Body of pancreas (tissue), 4 donors: Measurements from ENCODE around the gene COL7A1. TPM values are rescaled to one million over a fixed set of nuclear protein-coding genes. Genes with fewer than 3 reads are reported as not detected.

Experiments
- ATAC-seq: fragments of 150-250 bp; one replicate; pipeline ENCODE4 v1.9.1; 2016
- DNase-seq, 4 donors: peaks; one replicate each; pipeline ENCODE4 v3.0.0-alpha.2; 2019
- H3K27ac ChIP-seq, 4 donors: fragments of 200-600 bp; sonication (generic); 1 replicate in 3 of 4; 2 replicates in 1 of 4; pipeline versions ENCODE4 v1.5.1 to v1.6.1; 2016 to 2019; ENCODE audit warnings: mild to moderate bottlenecking in 1 of 4, mixed read lengths in 1 of 4, moderate library complexity in 1 of 4
- H3K27me3 ChIP-seq, 2 donors: fragments of 200-600 bp; sonication (generic); one replicate each; pipeline ENCODE4 v1.6.0; 2016; ENCODE audit warnings: mild to moderate bottlenecking in 1 of 2
- H3K36me3 ChIP-seq, 2 donors: fragments of 200-600 bp; sonication (generic); replicated peaks in 1 of 2; 2 replicates each; pipeline ENCODE4 v1.5.1; 2016; ENCODE audit warnings: low read depth in 2 of 2; ENCODE audit not compliant: insufficient read depth in 1 of 2
- H3K4me1 ChIP-seq: fragments of 200-600 bp; sonication (generic); one replicate; pipeline ENCODE4 v1.6.0; 2016
- H3K4me3 ChIP-seq, 2 donors: fragments of 200-600 bp; sonication (generic); 1 replicate in 1 of 2; 2 replicates in 1 of 2; pipeline ENCODE4 v1.5.1; 2016 to 2019
- H3K9me3 ChIP-seq, 3 donors: fragments of 200-600 bp; sonication (generic); 1 replicate in 2 of 3; 2 replicates in 1 of 3; pipeline ENCODE4 v1.5.1; 2016
- CTCF ChIP-seq, 7 experiments: fragments of 450-650 bp in 4 of 7; fragments of 200-600 bp in 3 of 7; sonication (generic) in 3 of 7; IDR thresholded peaks; one replicate each; pipeline ENCODE4 v1.5.1; 2016 to 2019; ENCODE audit warnings: antibody characterized with exemption in 7 of 7
- POLR2A ChIP-seq, 3 donors: fragments of 450-650 bp; IDR thresholded peaks; one replicate each; pipeline ENCODE4 v1.6.1; 2016; ENCODE audit warnings: antibody characterized with exemption in 3 of 3, mild to moderate bottlenecking in 2 of 3
- WGBS, 2 donors: methylation state at CpG; one replicate each; pipeline ENCODE4 v1.1.5; 2017; 5-methylcytosine and 5-hydroxymethylcytosine counted together
- intact Hi-C: fragments of 100-400 bp; cut with DNase I; formaldehyde crosslinking; loops from one replicate; pipeline ENCODE4 v1.15.1; 2023
- total RNA-seq, 2 donors: library from RNA; depleted of rRNA; stranded (reverse); fragments of >200 nt; gene quantifications; one replicate each; pipeline ENCODE4 v1.1.0, GENCODE V29; 2016

Gene COL7A1
- total RNA-seq, 2 donors from 2014 or later, result 0.52 to 2.3 TPM

DNA sequence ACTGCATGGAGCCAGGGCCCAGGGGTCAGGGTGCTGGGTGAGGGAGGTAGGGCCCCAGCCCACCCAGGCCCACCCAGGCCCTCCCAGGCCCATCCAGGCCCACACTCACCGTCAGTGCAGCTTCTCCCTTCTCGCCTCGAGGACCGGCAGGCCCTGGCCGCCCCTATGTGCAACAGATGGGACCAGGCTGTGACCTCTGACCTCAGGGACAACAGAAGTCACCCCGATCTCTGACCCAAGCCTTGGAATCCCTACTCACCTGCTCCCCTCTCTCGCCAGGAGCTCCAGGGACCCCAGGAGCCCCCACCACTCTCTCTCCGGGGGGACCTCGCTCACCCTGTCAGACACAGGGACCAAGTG lies 28.7 kb downstream of the COL7A1 start:
- Histone ChIP-seq H3K27ac (no peak overlapping the region), H3K36me3 (no peaks in the 10 kb centered on the region), H3K4me1 (no peaks in the 10 kb centered on the region), H3K27me3 (no peaks in the 10 kb centered on the region), H3K9me3 (no peaks in the 10 kb centered on the region), H3K4me3 (no peak overlapping the region)
- DNase-seq (no peak), ATAC-seq (no peak)
- 87 to 89% methylated on average over 7 to 8 of the region's 9 CpGs for WGBS, 2 donors
- TF ChIP-seq CTCF (IDR thresholded peaks at IDR 0.05) (no peak), POLR2A (IDR thresholded peaks at IDR 0.05) (no peak)
- intact Hi-C loops, result no loop called here

DNA sequence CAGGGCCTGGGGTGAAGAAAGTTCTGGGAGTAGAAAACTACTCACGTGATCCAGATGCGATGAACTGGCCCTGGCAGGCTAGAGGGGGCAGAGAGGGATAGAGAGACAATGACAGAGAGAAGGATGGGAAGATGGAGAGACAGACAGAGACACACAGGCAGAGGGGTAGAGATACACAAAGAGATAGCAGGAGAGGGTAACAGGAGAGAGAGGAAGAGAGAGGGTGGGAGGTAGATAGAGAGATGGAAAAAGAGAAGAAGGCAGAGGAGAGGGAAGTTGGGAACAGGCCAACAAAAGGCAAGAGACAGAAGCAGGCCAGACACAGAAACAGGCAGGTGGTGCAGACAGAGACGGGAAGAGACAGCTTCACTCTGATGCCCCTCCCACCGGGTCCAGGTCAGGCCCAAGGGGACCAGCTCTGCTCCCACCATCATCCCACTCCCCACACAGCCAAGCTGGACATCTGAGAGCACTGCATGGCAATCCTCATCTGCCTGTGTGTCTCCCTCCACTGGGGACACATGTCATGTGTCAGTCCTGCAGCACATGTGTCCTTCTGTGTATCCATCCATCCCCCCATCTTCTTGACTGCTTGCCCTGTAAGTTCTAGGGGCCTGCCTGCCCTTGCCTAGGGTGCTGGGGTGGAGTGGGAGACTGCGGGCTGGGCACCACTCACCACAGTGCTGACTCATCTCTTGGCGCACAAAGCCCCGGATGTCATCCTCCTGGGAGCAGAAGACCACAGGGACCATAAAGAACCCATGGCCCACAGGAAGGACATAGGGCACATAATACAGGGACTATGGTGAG lies 29.3 kb downstream of the COL7A1 start:
- H3K27ac ChIP-seq, result no peak overlapping the region
- WGBS, 2 donors, result 55 to 71% methylated on average over 7 of the region's 7 CpGs
- H3K4me1 ChIP-seq, result peaks cover 3% of the 10 kb centered on the region
- no peaks in the 10 kb centered on the region for H3K9me3 ChIP-seq
- H3K4me3 ChIP-seq, result no peak overlapping the region
- no peak for TF ChIP-seq POLR2A (IDR thresholded peaks at IDR 0.05)
- no peak for TF ChIP-seq CTCF (IDR thresholded peaks at IDR 0.05)
- intact Hi-C loops, result no loop called here
- no peaks in the 10 kb centered on the region for H3K36me3 ChIP-seq
- DNase-seq (no peak), ATAC-seq (no peak)
- no peaks in the 10 kb centered on the region for H3K27me3 ChIP-seq

DNA sequence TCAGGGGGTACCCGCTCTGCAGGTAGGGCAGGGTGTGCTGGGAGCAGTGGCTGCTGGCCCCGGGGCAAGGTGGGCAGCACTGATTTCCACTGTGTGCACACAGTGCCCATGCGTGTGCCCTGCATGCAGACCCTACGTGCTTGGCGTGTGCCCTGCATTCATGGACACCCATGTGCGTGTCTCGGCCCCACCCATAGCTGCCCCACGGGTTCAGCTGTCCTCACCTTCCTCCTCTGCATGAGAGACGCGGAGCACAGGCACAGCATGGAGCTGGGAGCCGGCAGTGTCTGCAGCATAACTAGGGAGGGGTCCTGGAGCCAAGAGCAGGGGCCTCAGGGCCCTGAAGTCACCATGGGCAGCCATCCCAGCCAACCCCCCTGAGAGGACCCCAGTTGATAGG lies 29.9 kb downstream of the COL7A1 start:
- H3K36me3 ChIP-seq, result no peaks in the 10 kb centered on the region
- DNase-seq, result no peak
- TF ChIP-seq CTCF (IDR thresholded peaks at IDR 0.05) (no peak), POLR2A (IDR thresholded peaks at IDR 0.05) (no peak)

GRCh38 chr3:48564667-48565066 lies 30.5 kb downstream of the COL7A1 start:
- Histone ChIP-seq H3K4me1 (peaks cover 3% of the 10 kb centered on the region), H3K27me3 (no peaks in the 10 kb centered on the region), H3K9me3 (no peaks in the 10 kb centered on the region), H3K36me3 (no peaks in the 10 kb centered on the region), H3K27ac (no peak overlapping the region), H3K4me3 (no peak overlapping the region)
- 79% methylated on average over 9 of the region's 11 CpGs; no CpG with 5 or more reads in 1 of the 2 donors for WGBS, 2 donors
- intact Hi-C loops, result loop anchor here (5.0 kb wide), 1 partner anchor 102 kb away; no protein-coding TSS in a partner anchor
- DNase-seq, result no peak
- TF ChIP-seq POLR2A (IDR thresholded peaks at IDR 0.05) (no peak), CTCF (IDR thresholded peaks at IDR 0.05) (no peak)
- ATAC-seq, result no peak

More for the DNA sequence above, 29.9 kb downstream of the COL7A1 start:
- 89 to 95% methylated on average over 10 to 11 of the region's 11 CpGs for WGBS, 2 donors
- intact Hi-C loops, result no loop called here
- Histone ChIP-seq H3K9me3 (no peaks in the 10 kb centered on the region), H3K27me3 (no peaks in the 10 kb centered on the region), H3K27ac (no peak overlapping the region), H3K4me3 (no peak overlapping the region), H3K4me1 (peaks cover 3% of the 10 kb centered on the region)
- ATAC-seq, result no peak

- H3K36me3 ChIP-seq, result no peaks in the 10 kb centered on the region
- peaks cover 3% of the 10 kb centered on the region for H3K4me1 ChIP-seq
- peak in 1 of 4 donors; percentile 68 for DNase-seq
- intact Hi-C loops, result loop anchor here (5.0 kb wide), 1 partner anchor 102 kb away; no protein-coding TSS in a partner anchor
- H3K9me3 ChIP-seq, result no peaks in the 10 kb centered on the region
- TF ChIP-seq POLR2A (IDR thresholded peaks at IDR 0.05) (no peak), CTCF (IDR thresholded peaks at IDR 0.05) (no peak)
- H3K27me3 ChIP-seq, result no peaks in the 10 kb centered on the region
- ATAC-seq, result no peak
- 66 to 95% methylated on average over 3 to 8 of the region's 10 CpGs for WGBS, 2 donors
- no peak overlapping the region for H3K27ac ChIP-seq
- H3K4me3 ChIP-seq, result no peak overlapping the region
These were observed 31.1 kb downstream of the COL7A1 start for GRCh38 chr3:48564022-48564421.
